Measurements from ENCODE around the gene AGO1.

AGO1 gene

GRCh38 chr1:35925741-35926140, 42.7 kb downstream of the AGO1 start:
- TF ChIP-seq CTCF (IDR thresholded peaks at IDR 0.05; ENCODE audit: low read depth, low read length) (no peak), EZH2phosphoT487 (IDR thresholded peaks at IDR 0.05; ENCODE audit: low read depth) (no peak)

GRCh38 chr1:35927472-35927871, 44.5 kb downstream of the AGO1 start:
- no peaks in the 10 kb centered on the region for H3K27me3 ChIP-seq (ENCODE audit: low read depth, low read length)
- H3K36me3 ChIP-seq (replicated peaks; ENCODE audit: low read depth, low read length) = peaks cover 2% of the 10 kb centered on the region
- H3K79me2 ChIP-seq (ENCODE audit: low read length) = peaks cover 20% of the 10 kb centered on the region
- no peak overlapping the region for H3K4me3 ChIP-seq (ENCODE audit: low read length)
- no peak overlapping the region for H2AFZ ChIP-seq (ENCODE audit: low read depth, low read length)
- no peak overlapping the region for H3K9ac ChIP-seq (ENCODE audit: low read length)
- no peak for TF ChIP-seq CTCF (IDR thresholded peaks at IDR 0.05; ENCODE audit: low read depth, low read length)
- no peak for TF ChIP-seq EZH2phosphoT487 (IDR thresholded peaks at IDR 0.05; ENCODE audit: low read depth)
- peaks cover 5% of the 10 kb centered on the region; the same call in 1 of the 2 replicates for H4K20me1 ChIP-seq (ENCODE audit: insufficient read depth, low read length)
- no peak overlapping the region for H3K27ac ChIP-seq (ENCODE audit: low read length)
- H3K4me2 ChIP-seq (ENCODE audit: low read length) = no peak overlapping the region
- H3K4me1 ChIP-seq (ENCODE audit: low read length) = peaks cover 14% of the 10 kb centered on the region
- no peaks in the 10 kb centered on the region for H3K9me3 ChIP-seq (ENCODE audit: insufficient read depth, low read length)

More at GRCh38 chr1:35925741-35926140, 42.7 kb downstream of the AGO1 start:
- no peaks in the 10 kb centered on the region for H3K27me3 ChIP-seq (ENCODE audit: low read depth, low read length)
- H3K4me1 ChIP-seq (ENCODE audit: low read length) = peaks cover 14% of the 10 kb centered on the region
- peaks cover 2% of the 10 kb centered on the region for H3K36me3 ChIP-seq (replicated peaks; ENCODE audit: low read depth, low read length)
- H3K4me2 ChIP-seq (ENCODE audit: low read length) = no peak overlapping the region
- no peak overlapping the region for H3K9ac ChIP-seq (ENCODE audit: low read length)
- H3K9me3 ChIP-seq (ENCODE audit: insufficient read depth, low read length) = no peaks in the 10 kb centered on the region
- H3K4me3 ChIP-seq (ENCODE audit: low read length) = no peak overlapping the region
- peaks cover 6% of the 10 kb centered on the region; the same call in 1 of the 2 replicates for H3K79me2 ChIP-seq (ENCODE audit: low read length)
- H2AFZ ChIP-seq (ENCODE audit: low read depth, low read length) = no peak overlapping the region
- no peak overlapping the region for H3K27ac ChIP-seq (ENCODE audit: low read length)
- H4K20me1 ChIP-seq (ENCODE audit: insufficient read depth, low read length) = no peaks in the 10 kb centered on the region

GRCh38 chr1:35929730-35930592, 47.0 kb downstream of the AGO1 start:
- Histone ChIP-seq H3K9ac (ENCODE audit: low read length) (peak overlapping the region; percentile 76), H3K4me2 (ENCODE audit: low read length) (peak overlapping the region; percentile 92), H3K27ac (ENCODE audit: low read length) (peak overlapping the region; percentile 86), H3K9me3 (ENCODE audit: insufficient read depth, low read length) (no peaks in the 10 kb centered on the region), H3K27me3 (ENCODE audit: low read depth, low read length) (no peaks in the 10 kb centered on the region), H3K79me2 (ENCODE audit: low read length) (peaks cover 45% of the 10 kb centered on the region), H4K20me1 (ENCODE audit: insufficient read depth, low read length) (peaks cover 12% of the 10 kb centered on the region; the same call in 1 of the 2 replicates), H2AFZ (ENCODE audit: low read depth, low read length) (peak overlapping the region; percentile 61; the same call in 1 of the 2 replicates), H3K36me3 (replicated peaks; ENCODE audit: low read depth, low read length) (no peaks in the 10 kb centered on the region), H3K4me1 (ENCODE audit: low read length) (peaks cover 24% of the 10 kb centered on the region), H3K4me3 (ENCODE audit: low read length) (peak overlapping the region; percentile 84)
- TF ChIP-seq EZH2phosphoT487 (IDR thresholded peaks at IDR 0.05; ENCODE audit: low read depth) (no peak), CTCF (IDR thresholded peaks at IDR 0.05; ENCODE audit: low read depth, low read length) (no peak)

Data from OCI-LY3 (cell line).